ENCODE data around the gene PKP3.

Gene PKP3

GRCh38 chr11:376531-377173 lies 17.4 kb upstream of the PKP3 start:
- no peak for TF ChIP-seq CTCF (IDR thresholded peaks at IDR 0.05)
- no peak overlapping the region for H3K4me3 ChIP-seq
- no peak for DNase-seq (ENCODE audit: low spot score)
- no peak overlapping the region for H3K27ac ChIP-seq

GRCh38 chr11:377174-377865 lies 16.7 kb upstream of the PKP3 start:
- no peak for TF ChIP-seq CTCF (IDR thresholded peaks at IDR 0.05)
- H3K27ac ChIP-seq = no peak overlapping the region
- DNase-seq (ENCODE audit: low spot score) = no peak
- no peak overlapping the region for H3K4me3 ChIP-seq

GRCh38 chr11:377883-378500 lies 16.0 kb upstream of the PKP3 start:
- DNase-seq (ENCODE audit: low spot score) = no peak
- no peak for TF ChIP-seq CTCF (IDR thresholded peaks at IDR 0.05)
- no peak overlapping the region for H3K4me3 ChIP-seq
- H3K27ac ChIP-seq = no peak overlapping the region

- H3K4me3 ChIP-seq = no peak overlapping the region
- no peak overlapping the region for H3K27ac ChIP-seq
- no peak for DNase-seq (ENCODE audit: low spot score)
- no peak for TF ChIP-seq CTCF (IDR thresholded peaks at IDR 0.05)
Observed at GRCh38 chr11:379205-380094, 14.6 kb upstream of the PKP3 start.

- no peak for TF ChIP-seq CTCF (IDR thresholded peaks at IDR 0.05)
- no peak overlapping the region for H3K4me3 ChIP-seq
- no peak for DNase-seq (ENCODE audit: low spot score)
- H3K27ac ChIP-seq = no peak overlapping the region
Observed at GRCh38 chr11:380095-380480, 13.9 kb upstream of the PKP3 start.

GRCh38 chr11:380491-380890 lies 13.5 kb upstream of the PKP3 start:
- TF ChIP-seq CTCF (IDR thresholded peaks at IDR 0.05) = no peak
- no peak overlapping the region for H3K4me3 ChIP-seq
- no peak overlapping the region for H3K27ac ChIP-seq
- DNase-seq (ENCODE audit: low spot score) = no peak
